Sigmoid colon (tissue), 7 donors: ENCODE data around the gene MAPK10. TPM values are rescaled to one million over a fixed set of nuclear protein-coding genes. Genes with fewer than 3 reads are reported as not detected.

Experiments
- DNase-seq: peaks from one replicate; pipeline ENCODE4 v3.0.0-alpha.2; 2019
- H3K27ac ChIP-seq, 4 donors: fragments of 200-600 bp; sonication (generic); one replicate each; pipeline ENCODE4 v1.5.1; 2016 to 2019; ENCODE audit warnings: mild to moderate bottlenecking in 1 of 4
- H3K27me3 ChIP-seq, 3 donors: fragments of 200-600 bp; sonication (generic); one replicate each; pipeline ENCODE4 v1.5.1; 2019; ENCODE audit warnings: mild to moderate bottlenecking in 1 of 3
- H3K36me3 ChIP-seq, 4 donors: fragments of 200-600 bp; sonication (generic); one replicate each; pipeline ENCODE4 v1.5.1; 2016 to 2019
- H3K4me1 ChIP-seq, 4 donors: fragments of 200-600 bp; sonication (generic); one replicate each; pipeline ENCODE4 v1.5.1; 2017 to 2019
- H3K4me3 ChIP-seq, 4 donors: fragments of 200-600 bp; sonication (generic); one replicate each; pipeline ENCODE4 v1.5.1; 2017 to 2019; ENCODE audit warnings: mild to moderate bottlenecking in 2 of 4, moderate library complexity in 1 of 4
- H3K9me3 ChIP-seq, 4 donors: fragments of 200-600 bp in 3 of 4; sonication (generic) in 3 of 4; one replicate each; pipeline versions ENCODE4 v1.5.1 to v1.6.1; 2013 to 2019
- EP300 ChIP-seq, 4 donors: sonication (generic); formaldehyde crosslinking; IDR thresholded peaks; one replicate each; pipeline ENCODE4 v1.6.1; 2017; ENCODE audit warnings: antibody characterized with exemption in 4 of 4
- POLR2A ChIP-seq, 2 donors: fragments of 450-650 bp; IDR thresholded peaks; one replicate each; pipeline ENCODE4 v1.6.1; 2016; ENCODE audit warnings: antibody characterized with exemption in 2 of 2, mild to moderate bottlenecking in 2 of 2, moderate library complexity in 2 of 2
- POLR2AphosphoS5 ChIP-seq, 4 donors: sonication (generic); formaldehyde crosslinking; IDR thresholded peaks; one replicate each; pipeline ENCODE4 v1.6.1; 2017; ENCODE audit warnings: antibody characterized with exemption in 4 of 4
- WGBS, 2 donors: extraction: QIAGEN DNeasy Blood & Tissue Kit; methylation state at CpG; one replicate each; pipeline ENCODE4 v1.1.7; 2013; 5-methylcytosine and 5-hydroxymethylcytosine counted together
- intact Hi-C: fragments of 100-400 bp; cut with DNase I; formaldehyde crosslinking; loops from one replicate; pipeline ENCODE4 v1.15.1; 2023
- polyA plus RNA-seq, 3 donors: library from polyadenylated mRNA; stranded (reverse); fragments of 200-250 nt; gene quantifications; one replicate each; pipeline ENCODE4 v1.2.3, GENCODE V29; 2013
- total RNA-seq, 4 donors: library from RNA; depleted of rRNA; stranded (reverse); fragments of >200 nt; gene quantifications; one replicate each; pipeline ENCODE4 v1.1.0, GENCODE V29; 2016
- TF ChIP-seq, protein P1 (sequence below), 4 experiments: fragments of 450-650 bp in 3 of 4; fragments of 200-600 bp in 1 of 4; IDR thresholded peaks; one replicate each; pipeline ENCODE4 v1.5.1; 2016 to 2019; ENCODE audit warnings: antibody characterized with exemption in 4 of 4, mild to moderate bottlenecking in 3 of 4, moderate library complexity in 2 of 4
- donor health status: healthy with polysubstance abuse.
- donor health status: Bipolar disorder and iron deficiency.
- donor health status: healthy.

MAPK10 gene
- total and polyA plus RNA-seq, 7 donors, result 3.0 to 28.5 (median 24.3) TPM

DNA sequence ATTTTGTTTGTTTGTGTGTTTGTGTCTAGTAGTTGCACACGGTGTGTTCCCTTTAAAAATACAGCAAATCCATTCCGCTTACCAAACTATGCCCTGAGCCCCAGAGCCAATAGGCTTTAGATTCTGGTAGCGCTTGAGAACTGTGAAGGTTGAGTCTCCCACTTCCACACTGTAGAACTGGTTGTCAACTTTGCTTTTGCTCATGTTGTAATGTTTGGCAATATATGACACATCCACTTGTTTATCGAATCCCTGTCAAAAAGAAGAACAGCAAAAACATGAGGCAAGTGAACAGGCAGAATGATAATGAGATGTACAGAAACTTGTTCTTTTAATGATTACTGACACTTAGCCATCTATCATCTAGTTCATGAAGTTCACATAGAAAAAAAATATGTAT is 200.6 kb downstream of the MAPK10 start:
- H3K27ac ChIP-seq, result no peak overlapping the region
- TF ChIP-seq POLR2AphosphoS5 (IDR thresholded peaks at IDR 0.05) (no peak), EP300 (IDR thresholded peaks at IDR 0.05) (no peak), POLR2A (IDR thresholded peaks at IDR 0.05) (no peak)
- TF ChIP-seq, protein P1, sequence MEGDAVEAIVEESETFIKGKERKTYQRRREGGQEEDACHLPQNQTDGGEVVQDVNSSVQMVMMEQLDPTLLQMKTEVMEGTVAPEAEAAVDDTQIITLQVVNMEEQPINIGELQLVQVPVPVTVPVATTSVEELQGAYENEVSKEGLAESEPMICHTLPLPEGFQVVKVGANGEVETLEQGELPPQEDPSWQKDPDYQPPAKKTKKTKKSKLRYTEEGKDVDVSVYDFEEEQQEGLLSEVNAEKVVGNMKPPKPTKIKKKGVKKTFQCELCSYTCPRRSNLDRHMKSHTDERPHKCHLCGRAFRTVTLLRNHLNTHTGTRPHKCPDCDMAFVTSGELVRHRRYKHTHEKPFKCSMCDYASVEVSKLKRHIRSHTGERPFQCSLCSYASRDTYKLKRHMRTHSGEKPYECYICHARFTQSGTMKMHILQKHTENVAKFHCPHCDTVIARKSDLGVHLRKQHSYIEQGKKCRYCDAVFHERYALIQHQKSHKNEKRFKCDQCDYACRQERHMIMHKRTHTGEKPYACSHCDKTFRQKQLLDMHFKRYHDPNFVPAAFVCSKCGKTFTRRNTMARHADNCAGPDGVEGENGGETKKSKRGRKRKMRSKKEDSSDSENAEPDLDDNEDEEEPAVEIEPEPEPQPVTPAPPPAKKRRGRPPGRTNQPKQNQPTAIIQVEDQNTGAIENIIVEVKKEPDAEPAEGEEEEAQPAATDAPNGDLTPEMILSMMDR (IDR thresholded peaks at IDR 0.05), result no peak
- no peaks in the 10 kb centered on the region for H3K9me3 ChIP-seq
- no peaks in the 10 kb centered on the region for H3K27me3 ChIP-seq
- no peak for DNase-seq
- no peaks in the 10 kb centered on the region for H3K36me3 ChIP-seq
- H3K4me3 ChIP-seq, result no peak overlapping the region
- intact Hi-C loops, result no loop called here
- H3K4me1 ChIP-seq, result no peaks in the 10 kb centered on the region
- 91 to 93% methylated on average over 4 of the region's 4 CpGs for WGBS, 2 donors

DNA sequence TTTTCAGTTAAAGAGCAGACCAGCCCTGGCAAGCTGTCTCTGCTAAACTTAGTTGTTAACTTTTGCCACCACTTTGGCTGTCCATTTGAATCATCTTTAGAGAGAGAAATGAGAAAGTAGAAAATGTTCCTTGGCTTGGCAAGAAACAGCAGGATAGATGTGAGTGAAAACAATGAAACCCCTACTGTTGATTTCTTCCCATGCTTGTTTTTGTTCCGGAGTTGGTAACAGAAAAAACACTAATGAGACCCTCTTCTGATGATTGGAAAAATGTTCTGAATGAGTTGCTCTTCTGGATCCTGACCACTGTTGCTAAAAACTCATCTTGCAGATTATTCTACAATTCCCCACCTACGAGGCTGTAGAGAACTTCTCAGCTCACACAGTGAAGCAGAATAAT is 203.3 kb downstream of the MAPK10 start:
- Histone ChIP-seq H3K9me3 (no peaks in the 10 kb centered on the region), H3K27ac (no peak overlapping the region), H3K4me1 (no peaks in the 10 kb centered on the region), H3K27me3 (no peaks in the 10 kb centered on the region), H3K36me3 (no peaks in the 10 kb centered on the region), H3K4me3 (no peak overlapping the region)
- WGBS, 2 donors, result 59 to 76% methylated on average over 2 of the region's 2 CpGs
- TF ChIP-seq, protein P1 (IDR thresholded peaks at IDR 0.05), result no peak
- no peak for TF ChIP-seq POLR2AphosphoS5 (IDR thresholded peaks at IDR 0.05)
- TF ChIP-seq POLR2A (IDR thresholded peaks at IDR 0.05), result no peak
- TF ChIP-seq EP300 (IDR thresholded peaks at IDR 0.05), result no peak
- intact Hi-C loops, result no loop called here
- DNase-seq, result no peak

GRCh38 chr4:86155766-86156165 is 204.1 kb downstream of the MAPK10 start:
- no peaks in the 10 kb centered on the region for H3K36me3 ChIP-seq
- H3K4me3 ChIP-seq, result no peak overlapping the region
- H3K27ac ChIP-seq, result no peak overlapping the region
- no peaks in the 10 kb centered on the region for H3K4me1 ChIP-seq
- no peaks in the 10 kb centered on the region for H3K27me3 ChIP-seq
- intact Hi-C loops, result no loop called here
- no peaks in the 10 kb centered on the region for H3K9me3 ChIP-seq
- WGBS, 2 donors, result 87 to 91% methylated on average over 4 of the region's 4 CpGs
- TF ChIP-seq, protein P1 (IDR thresholded peaks at IDR 0.05), result no peak
- TF ChIP-seq POLR2A (IDR thresholded peaks at IDR 0.05) (no peak), POLR2AphosphoS5 (IDR thresholded peaks at IDR 0.05) (no peak), EP300 (IDR thresholded peaks at IDR 0.05) (no peak)
- no peak for DNase-seq

DNA sequence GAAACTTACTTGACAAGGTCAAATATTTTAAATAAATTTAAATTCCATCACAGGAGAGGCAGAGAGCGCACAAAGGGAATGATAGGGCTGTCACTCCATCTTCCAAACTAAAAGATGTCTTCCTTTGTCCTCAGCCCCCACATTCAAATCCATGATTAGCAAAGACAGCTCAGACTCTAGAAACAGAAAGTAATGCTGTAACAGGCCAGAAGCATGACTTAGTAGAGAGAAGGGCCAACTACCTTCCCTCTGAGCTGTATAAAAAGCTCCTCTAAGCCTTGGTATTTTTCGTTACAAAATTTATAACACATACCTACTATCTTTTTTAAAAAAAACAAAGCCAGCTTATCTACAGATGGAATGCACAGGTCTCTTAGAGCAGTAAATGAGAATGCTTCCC is 207.4 kb downstream of the MAPK10 start:
- Histone ChIP-seq H3K4me3 (no peak overlapping the region), H3K36me3 (no peaks in the 10 kb centered on the region), H3K27ac (no peak overlapping the region), H3K9me3 (no peaks in the 10 kb centered on the region), H3K27me3 (no peaks in the 10 kb centered on the region), H3K4me1 (no peaks in the 10 kb centered on the region)
- 70 to 87% methylated on average over 2 of the region's 2 CpGs for WGBS, 2 donors
- TF ChIP-seq POLR2A (IDR thresholded peaks at IDR 0.05) (no peak), EP300 (IDR thresholded peaks at IDR 0.05) (no peak), POLR2AphosphoS5 (IDR thresholded peaks at IDR 0.05) (no peak)
- TF ChIP-seq, protein P1 (IDR thresholded peaks at IDR 0.05), result no peak
- intact Hi-C loops, result no loop called here
- no peak for DNase-seq

DNA sequence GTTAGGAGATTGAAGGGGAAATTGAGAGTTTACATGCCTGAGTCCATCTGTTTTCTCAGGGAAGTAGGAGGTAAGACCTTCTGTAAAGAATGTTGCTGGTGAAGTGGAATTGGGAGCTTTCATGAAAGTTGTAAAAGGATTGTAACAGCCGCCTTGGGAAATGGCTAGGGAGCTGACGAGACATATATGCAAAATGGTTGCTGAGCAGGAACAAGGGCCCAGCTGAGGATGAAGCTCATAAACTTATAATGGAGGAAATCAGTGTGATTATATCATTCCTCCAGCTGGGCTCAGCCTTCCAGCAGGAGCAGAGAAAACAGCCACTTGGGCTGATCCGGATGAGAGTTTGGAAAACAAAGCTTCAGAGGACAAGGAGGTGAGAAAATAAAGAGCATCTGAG is 208.7 kb downstream of the MAPK10 start:
- Histone ChIP-seq H3K27ac (no peak overlapping the region), H3K4me3 (no peak overlapping the region), H3K9me3 (no peaks in the 10 kb centered on the region), H3K36me3 (no peaks in the 10 kb centered on the region), H3K27me3 (no peaks in the 10 kb centered on the region), H3K4me1 (no peaks in the 10 kb centered on the region)
- DNase-seq, result no peak
- TF ChIP-seq POLR2A (IDR thresholded peaks at IDR 0.05) (no peak), POLR2AphosphoS5 (IDR thresholded peaks at IDR 0.05) (no peak), EP300 (IDR thresholded peaks at IDR 0.05) (no peak)
- TF ChIP-seq, protein P1 (IDR thresholded peaks at IDR 0.05), result no peak
- intact Hi-C loops, result no loop called here
- WGBS, 2 donors, result 73 to 77% methylated on average over 3 of the region's 3 CpGs
